Measurements from ENCODE around the gene ABHD11. TPM values are rescaled to one million over a fixed set of nuclear protein-coding genes. Genes with fewer than 3 reads are reported as not detected.
A peak's percentile ranks its signal among the peaks of the same experiment; 100 is the strongest.

The ABHD11 gene
- total and polyA plus RNA-seq, 11 donors: 17.9 to 36.9 (median 25.0) TPM

DNA sequence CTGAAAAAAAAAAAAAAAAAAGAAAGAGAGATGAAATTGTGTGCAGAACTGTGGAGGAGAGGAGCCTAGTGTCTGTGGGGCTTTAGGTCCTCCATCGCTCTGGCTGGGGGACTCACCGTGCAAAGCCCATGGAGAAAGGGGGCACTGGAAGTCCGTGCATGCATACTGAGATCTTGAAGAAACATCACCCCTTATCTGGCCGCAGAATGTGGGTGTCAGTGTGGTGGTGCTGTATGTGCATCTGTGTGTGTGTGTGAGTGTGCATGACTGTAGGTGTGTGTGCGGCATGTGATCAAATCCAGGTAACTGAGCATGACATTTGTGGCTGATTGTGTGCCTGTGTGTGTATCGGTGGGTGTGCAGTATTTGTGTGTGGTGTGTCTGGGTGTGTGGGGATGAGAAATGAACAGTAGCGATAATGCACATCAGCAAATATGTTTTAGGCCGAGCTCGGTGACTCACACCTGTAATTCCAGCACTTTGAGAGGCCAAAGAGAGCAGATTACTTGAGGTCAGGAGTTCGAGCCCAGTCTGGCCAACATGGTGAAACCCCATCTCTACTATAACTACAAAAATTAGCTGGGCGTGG is 40.3 kb upstream of the ABHD11 start:
- H3K4me3 ChIP-seq: no peak overlapping the region
- no peaks in the 10 kb centered on the region for H3K9me3 ChIP-seq
- intact Hi-C loops (cut with DNase I): no loop called here
- H3K27me3 ChIP-seq: peaks cover 0 to 4% (median 0%) of the 10 kb centered on the region in 9 donors
- 89 to 90% (median 90%) methylated on average over 11 of the region's 11 CpGs for WGBS, 4 donors
- no peaks in the 10 kb centered on the region for H3K4me1 ChIP-seq
- DNase-seq (no peak), ATAC-seq (no peak)
- TF ChIP-seq, protein P1, sequence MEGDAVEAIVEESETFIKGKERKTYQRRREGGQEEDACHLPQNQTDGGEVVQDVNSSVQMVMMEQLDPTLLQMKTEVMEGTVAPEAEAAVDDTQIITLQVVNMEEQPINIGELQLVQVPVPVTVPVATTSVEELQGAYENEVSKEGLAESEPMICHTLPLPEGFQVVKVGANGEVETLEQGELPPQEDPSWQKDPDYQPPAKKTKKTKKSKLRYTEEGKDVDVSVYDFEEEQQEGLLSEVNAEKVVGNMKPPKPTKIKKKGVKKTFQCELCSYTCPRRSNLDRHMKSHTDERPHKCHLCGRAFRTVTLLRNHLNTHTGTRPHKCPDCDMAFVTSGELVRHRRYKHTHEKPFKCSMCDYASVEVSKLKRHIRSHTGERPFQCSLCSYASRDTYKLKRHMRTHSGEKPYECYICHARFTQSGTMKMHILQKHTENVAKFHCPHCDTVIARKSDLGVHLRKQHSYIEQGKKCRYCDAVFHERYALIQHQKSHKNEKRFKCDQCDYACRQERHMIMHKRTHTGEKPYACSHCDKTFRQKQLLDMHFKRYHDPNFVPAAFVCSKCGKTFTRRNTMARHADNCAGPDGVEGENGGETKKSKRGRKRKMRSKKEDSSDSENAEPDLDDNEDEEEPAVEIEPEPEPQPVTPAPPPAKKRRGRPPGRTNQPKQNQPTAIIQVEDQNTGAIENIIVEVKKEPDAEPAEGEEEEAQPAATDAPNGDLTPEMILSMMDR (IDR thresholded peaks at IDR 0.05): no peak
- no peak for TF ChIP-seq POLR2A (IDR thresholded peaks at IDR 0.05)
- H3K36me3 ChIP-seq: no peaks in the 10 kb centered on the region
- H3K27ac ChIP-seq: no peak overlapping the region

DNA sequence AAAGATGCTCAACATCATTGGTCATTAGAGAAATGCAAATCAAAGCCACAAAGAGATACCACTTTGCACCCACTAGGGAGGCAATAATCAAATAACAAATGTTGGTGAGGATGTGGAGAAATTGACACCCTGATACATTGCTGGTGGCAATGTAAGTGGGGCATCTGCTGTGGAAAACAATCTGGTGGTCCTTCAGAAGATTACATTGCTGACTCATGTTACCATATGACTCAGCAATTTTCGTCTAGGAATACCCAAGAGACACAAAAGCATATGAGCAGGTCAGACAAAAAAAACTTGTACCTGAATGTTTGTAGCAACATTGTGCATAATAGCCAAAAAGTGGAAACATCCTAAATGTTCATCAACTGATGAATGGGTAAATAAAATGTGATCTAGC is 36.3 kb upstream of the ABHD11 start:
- no peak overlapping the region for H3K4me3 ChIP-seq
- no peak for TF ChIP-seq POLR2A (IDR thresholded peaks at IDR 0.05)
- TF ChIP-seq, protein P1 (IDR thresholded peaks at IDR 0.05): no peak
- no peaks in the 10 kb centered on the region for H3K36me3 ChIP-seq
- H3K27ac ChIP-seq: no peak overlapping the region
- no peak for ATAC-seq
- intact Hi-C loops (cut with DNase I): no loop called here
- H3K4me1 ChIP-seq: peaks cover 0 to 8% (median 1%) of the 10 kb centered on the region in 12 donors
- DNase-seq: no peak
- H3K27me3 ChIP-seq: peaks cover 12 to 43% (median 26%) of the 10 kb centered on the region in 9 donors
- H3K9me3 ChIP-seq: no peaks in the 10 kb centered on the region
- 8 to 27% (median 16%) methylated on average over 1 of the region's 1 CpG for WGBS, 4 donors

DNA sequence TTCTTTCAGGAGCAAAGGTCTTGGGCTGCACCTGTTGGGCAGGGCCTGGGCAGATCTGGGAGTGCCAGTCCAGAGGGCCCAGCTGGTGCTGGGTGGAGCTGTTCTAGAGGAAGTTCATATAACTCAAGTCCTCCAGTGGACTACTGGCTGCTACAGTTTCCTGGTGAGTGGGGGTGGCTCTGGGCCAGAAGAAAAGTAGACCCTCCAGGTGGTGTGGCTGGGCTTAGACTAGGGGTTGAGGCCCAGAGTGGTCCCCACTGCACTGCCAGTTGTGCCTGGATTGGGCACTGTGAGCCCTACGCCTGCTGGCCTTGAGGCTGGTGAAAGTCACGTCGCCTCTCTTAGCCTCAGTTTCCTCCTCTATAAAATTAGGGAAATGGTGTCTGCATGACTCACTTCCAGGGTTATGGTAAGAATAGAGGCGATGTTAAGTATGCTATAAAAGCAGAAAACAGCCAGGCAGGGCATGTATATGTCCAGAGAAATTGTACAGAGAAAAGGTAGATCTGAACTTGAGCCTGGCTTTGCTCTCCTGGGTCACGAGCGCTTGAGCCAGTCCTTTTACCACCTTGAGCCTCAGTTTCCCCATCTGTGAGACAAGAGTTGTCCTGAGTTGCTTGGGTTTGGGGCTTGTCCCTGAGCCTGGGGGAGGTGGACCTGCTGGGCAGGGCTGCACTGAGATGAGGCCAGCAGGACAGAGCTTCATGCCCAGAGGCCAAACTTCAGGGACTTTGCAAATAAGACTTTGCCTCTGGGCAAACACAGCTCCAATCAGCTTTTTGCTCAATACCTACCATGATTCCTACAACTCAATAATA is 35.3 kb upstream of the ABHD11 start:
- TF ChIP-seq, protein P1 (IDR thresholded peaks at IDR 0.05): no peak
- TF ChIP-seq POLR2A (IDR thresholded peaks at IDR 0.05): no peak
- H3K4me1 ChIP-seq: peaks cover 0 to 18% (median 1%) of the 10 kb centered on the region in 12 donors
- ATAC-seq (no peak), DNase-seq (no peak)
- 72 to 84% (median 79%) methylated on average over 6 of the region's 6 CpGs for WGBS, 4 donors
- H3K27ac ChIP-seq: no peak overlapping the region
- H3K9me3 ChIP-seq: no peaks in the 10 kb centered on the region
- H3K4me3 ChIP-seq: no peak overlapping the region
- peaks cover 21 to 53% (median 36%) of the 10 kb centered on the region in 9 donors for H3K27me3 ChIP-seq
- intact Hi-C loops (cut with DNase I): no loop called here
- no peaks in the 10 kb centered on the region for H3K36me3 ChIP-seq

DNA sequence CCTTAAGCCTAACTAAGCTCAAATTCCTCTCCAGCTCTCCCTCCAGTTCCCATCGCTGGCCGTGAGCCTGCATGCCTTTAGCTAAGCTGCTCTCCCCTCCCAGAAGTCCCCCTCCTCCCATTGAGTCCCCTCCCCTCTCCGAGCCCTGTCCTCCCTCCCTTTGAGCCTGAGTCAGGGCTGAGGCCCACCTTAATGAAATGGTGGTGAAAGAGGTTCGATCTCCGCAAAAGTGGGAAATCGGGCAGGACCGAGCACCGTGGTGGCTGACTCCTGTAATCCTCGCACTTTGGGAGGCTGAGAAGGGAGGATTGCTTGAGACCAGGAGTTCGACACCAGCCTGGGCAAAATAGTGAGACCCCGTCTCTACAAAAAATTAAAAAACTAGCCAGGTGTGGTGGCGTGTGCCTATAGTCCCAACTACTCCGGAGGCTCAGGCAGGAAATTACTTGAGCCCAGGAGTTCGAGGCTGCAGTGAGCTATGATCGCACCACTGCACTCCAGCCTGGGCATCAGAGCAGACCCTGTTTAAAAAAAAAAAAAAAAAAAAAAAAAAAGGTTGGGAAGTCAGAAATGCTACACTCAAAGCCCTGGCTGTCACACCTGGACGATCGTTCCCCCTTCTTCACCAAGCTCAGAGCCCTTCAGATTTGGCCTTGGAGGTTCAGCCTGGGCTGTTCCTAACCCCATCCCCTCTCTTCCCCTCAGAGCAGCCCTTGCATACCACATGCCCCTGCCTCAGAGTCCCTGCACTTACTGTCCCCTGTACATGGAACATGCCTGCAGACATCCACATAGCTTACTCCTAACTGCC is 32.5 kb upstream of the ABHD11 start:
- peaks cover 0 to 21% (median 1%) of the 10 kb centered on the region in 12 donors for H3K4me1 ChIP-seq
- H3K36me3 ChIP-seq: no peaks in the 10 kb centered on the region
- H3K9me3 ChIP-seq: no peaks in the 10 kb centered on the region
- no peak for DNase-seq
- H3K27me3 ChIP-seq: peaks cover 22 to 67% (median 44%) of the 10 kb centered on the region in 9 donors
- no peak overlapping the region for H3K27ac ChIP-seq
- 55 to 63% (median 61%) methylated on average over 17 of the region's 17 CpGs for WGBS, 4 donors
- H3K4me3 ChIP-seq: no peak overlapping the region
- intact Hi-C loops (cut with DNase I): no loop called here
- ATAC-seq: peak in 1 of 4 donors; percentile 15
- TF ChIP-seq POLR2A (IDR thresholded peaks at IDR 0.05): no peak
- TF ChIP-seq, protein P1 (IDR thresholded peaks at IDR 0.05): no peak

Data from heart left ventricle (tissue), 16 donors.